H1 (cell line): Measurements from ENCODE around the gene TCP11.

Source experiments
- CTCF ChIP-seq, 3 experiments: IDR thresholded peaks; 1 replicate in 2 of 3; 2 replicates in 1 of 3; pipeline versions ENCODE4 v1.5.1 to v1.6.1; 2011; ENCODE audit warnings: low read length in 3 of 3, mild to moderate bottlenecking in 3 of 3, inconsistent platforms in 2 of 3, low read depth in 1 of 3, moderate library complexity in 1 of 3; ENCODE audit not compliant: insufficient read depth in 1 of 3; ENCODE audit errors: control extremely low read depth in 1 of 3
- EP300 ChIP-seq, 2 experiments: IDR thresholded peaks; 1 replicate in 1 of 2; 2 replicates in 1 of 2; pipeline ENCODE4 v1.6.1; 2011 to 2012; ENCODE audit warnings: low read depth in 2 of 2, low read length in 2 of 2, mild to moderate bottlenecking in 2 of 2, borderline replicate concordance in 1 of 2, inconsistent platforms in 1 of 2, moderate library complexity in 1 of 2
- KDM5A ChIP-seq: fragments of 200-600 bp; IDR thresholded peaks from 2 replicates; pipeline ENCODE4 v1.7.1; 2012; ENCODE audit warnings: mild to moderate bottlenecking, low read length, inconsistent platforms, mixed read lengths
- POLR2A ChIP-seq, 2 experiments: IDR thresholded peaks; 1 replicate in 1 of 2; 2 replicates in 1 of 2; pipeline ENCODE4 v1.6.1; 2011; ENCODE audit warnings: low read depth in 2 of 2, low read length in 2 of 2, mild to moderate bottlenecking in 2 of 2; ENCODE audit errors: control extremely low read depth in 1 of 2
- POLR2AphosphoS5 ChIP-seq: IDR thresholded peaks from 2 replicates; pipeline ENCODE4 v1.6.1; 2011; ENCODE audit warnings: low read depth, low read length
- TAF1 ChIP-seq: IDR thresholded peaks from 2 replicates; pipeline ENCODE4 v1.6.1; 2011; ENCODE audit warnings: mild to moderate bottlenecking, low read depth, low read length
- ZNF274 ChIP-seq: IDR thresholded peaks from 2 replicates; pipeline ENCODE4 v1.7.0; 2012; ENCODE audit warnings: low read length, borderline replicate concordance; ENCODE audit errors: extremely low read depth

- TF ChIP-seq KDM5A (no peak), CTCF (IDR thresholded peaks at IDR 0.05; ENCODE audit: control extremely low read depth in 1 of 3, insufficient read depth in 1 of 3, low read depth in 1 of 3, low read length in 3 of 3) (no peak), EP300 (IDR thresholded peaks at IDR 0.05; ENCODE audit: borderline replicate concordance in 1 of 2, low read depth in 2 of 2, low read length in 2 of 2) (no peak), TAF1 (no peak), ZNF274 (no peak), POLR2AphosphoS5 (no peak), POLR2A (IDR thresholded peaks at IDR 0.05; ENCODE audit: control extremely low read depth in 1 of 2, low read depth in 2 of 2, low read length in 2 of 2) (no peak)
Observed at GRCh38 chr6:35139470-35139869, 1.7 kb downstream of the TCP11 start.
